Left kidney (tissue), 2 donors: ENCODE results near the gene ADGRE1. TPM values are rescaled to one million over a fixed set of nuclear protein-coding genes. Genes with fewer than 3 reads are reported as not detected.

Experiments
- DNase-seq: peaks from one replicate; pipeline ENCODE4 v3.0.0-alpha.2; 2013
- polyA plus RNA-seq: library from polyadenylated mRNA; unstranded; fragments of 120-200 nt; gene quantifications from one replicate; pipeline ENCODE4 v1.2.1, GENCODE V29; 2013; ENCODE audit not compliant: insufficient read length

The ADGRE1 gene
- polyA plus RNA-seq, 1 donor = 0.05 TPM

- DNase-seq = no peak
Observed at GRCh38 chr19:6958791-6959190, 71.4 kb downstream of the ADGRE1 start.

- DNase-seq = no peak
Observed at GRCh38 chr19:6963244-6963852, 76.0 kb downstream of the ADGRE1 start.

- DNase-seq = no peak
Observed at GRCh38 chr19:6963937-6964336, 76.6 kb downstream of the ADGRE1 start.

- no peak for DNase-seq
Observed at GRCh38 chr19:6967967-6968366, 80.6 kb downstream of the ADGRE1 start.

GRCh38 chr19:6969490-6969889 is 82.1 kb downstream of the ADGRE1 start:
- no peak for DNase-seq

- DNase-seq = no peak
Observed at GRCh38 chr19:6970021-6970420, 82.6 kb downstream of the ADGRE1 start.

GRCh38 chr19:6970443-6970842 is 83.1 kb downstream of the ADGRE1 start:
- DNase-seq = no peak

GRCh38 chr19:6971366-6971765 is 84.0 kb downstream of the ADGRE1 start:
- DNase-seq = no peak

- no peak for DNase-seq
Observed at GRCh38 chr19:6976197-6976596, 88.8 kb downstream of the ADGRE1 start.

- DNase-seq = no peak
Observed at GRCh38 chr19:6979399-6979798, 92.0 kb downstream of the ADGRE1 start.

- DNase-seq = no peak
Observed at GRCh38 chr19:6983448-6983847, 96.1 kb downstream of the ADGRE1 start.

- no peak for DNase-seq
Observed at GRCh38 chr19:6987850-6988249, 100.5 kb downstream of the ADGRE1 start.

GRCh38 chr19:6988257-6988656 is 100.9 kb downstream of the ADGRE1 start:
- DNase-seq = no peak

Other genes with a start within 250 kb of the ADGRE1 start
- gene TNFSF14, start 217.4 kb upstream of the ADGRE1 start, polyA plus RNA-seq = 0.07 TPM
- 19.4 TPM for gene C3, start 166.9 kb upstream of the ADGRE1 start, polyA plus RNA-seq
- 62.3 TPM for gene GPR108, start 150.0 kb upstream of the ADGRE1 start, polyA plus RNA-seq
- 48.7 TPM for gene TRIP10, start 147.9 kb upstream of the ADGRE1 start, polyA plus RNA-seq
- gene SH2D3A, start 120.1 kb upstream of the ADGRE1 start, polyA plus RNA-seq = 6.2 TPM
- gene VAV1, start 114.9 kb upstream of the ADGRE1 start, polyA plus RNA-seq = 1.5 TPM
- gene MBD3L2B, start 133.9 kb downstream of the ADGRE1 start, polyA plus RNA-seq = not detected
- not detected for gene MBD3L5, start 143.0 kb downstream of the ADGRE1 start, polyA plus RNA-seq
- gene MBD3L4, start 152.6 kb downstream of the ADGRE1 start, polyA plus RNA-seq = not detected
- not detected for gene MBD3L2, start 161.7 kb downstream of the ADGRE1 start, polyA plus RNA-seq
- gene MBD3L3, start 171.1 kb downstream of the ADGRE1 start, polyA plus RNA-seq = not detected
- 11.7 TPM for gene ZNF557, start 182.1 kb downstream of the ADGRE1 start, polyA plus RNA-seq